Measurements from ENCODE around the gene OR52N5.

OR52N5 gene

GRCh38 chr11:5783255-5783654, at the start of gene OR52N5:
Gene OR52N5, minus strand, starts transcription at chr11:5783355. Its CDS starts 4,721 bp downstream, at chr11:5778634.
- no peak for DNase-seq (ENCODE audit: low read depth, low spot score)

DNA sequence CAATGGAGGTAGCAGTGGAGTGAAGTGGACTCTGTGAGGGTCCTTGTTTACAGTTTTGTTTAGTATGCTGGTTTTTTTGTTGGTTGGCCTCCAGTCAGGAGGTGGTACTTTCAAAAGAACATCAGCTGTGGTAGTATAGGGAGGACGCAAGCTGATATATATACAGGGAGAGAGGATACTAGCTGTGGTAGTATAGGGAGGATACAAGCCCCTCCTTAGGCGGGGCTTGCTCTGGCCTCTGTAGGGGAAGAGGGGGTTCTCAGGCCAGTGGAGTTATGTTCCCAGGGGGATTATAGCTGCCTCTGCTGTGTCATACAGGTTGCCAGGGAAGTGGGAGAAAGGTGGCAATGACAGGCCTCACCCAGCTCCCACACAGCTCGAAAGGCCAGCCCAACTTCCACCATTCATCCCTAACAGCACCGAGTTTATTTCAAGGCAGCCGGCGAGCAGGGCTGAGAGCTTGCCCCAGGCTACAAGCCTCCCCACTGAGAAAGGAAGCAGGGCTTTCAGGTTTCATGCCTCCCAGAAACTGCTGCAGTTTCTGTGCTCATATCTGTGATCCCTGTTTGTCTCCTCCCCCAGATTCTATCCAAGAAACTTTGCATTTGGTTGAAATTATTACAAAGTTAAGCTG, 48.2 kb upstream of the OR52N5 start:
- no peak for DNase-seq (ENCODE audit: low read depth, low spot score)

GRCh38 chr11:5818245-5818886, 35.2 kb upstream of the OR52N5 start:
- no peak for DNase-seq (ENCODE audit: low read depth, low spot score)

- no peak for DNase-seq (ENCODE audit: low read depth, low spot score)
Measured at GRCh38 chr11:5815534-5815933, 32.4 kb upstream of the OR52N5 start.

DNA sequence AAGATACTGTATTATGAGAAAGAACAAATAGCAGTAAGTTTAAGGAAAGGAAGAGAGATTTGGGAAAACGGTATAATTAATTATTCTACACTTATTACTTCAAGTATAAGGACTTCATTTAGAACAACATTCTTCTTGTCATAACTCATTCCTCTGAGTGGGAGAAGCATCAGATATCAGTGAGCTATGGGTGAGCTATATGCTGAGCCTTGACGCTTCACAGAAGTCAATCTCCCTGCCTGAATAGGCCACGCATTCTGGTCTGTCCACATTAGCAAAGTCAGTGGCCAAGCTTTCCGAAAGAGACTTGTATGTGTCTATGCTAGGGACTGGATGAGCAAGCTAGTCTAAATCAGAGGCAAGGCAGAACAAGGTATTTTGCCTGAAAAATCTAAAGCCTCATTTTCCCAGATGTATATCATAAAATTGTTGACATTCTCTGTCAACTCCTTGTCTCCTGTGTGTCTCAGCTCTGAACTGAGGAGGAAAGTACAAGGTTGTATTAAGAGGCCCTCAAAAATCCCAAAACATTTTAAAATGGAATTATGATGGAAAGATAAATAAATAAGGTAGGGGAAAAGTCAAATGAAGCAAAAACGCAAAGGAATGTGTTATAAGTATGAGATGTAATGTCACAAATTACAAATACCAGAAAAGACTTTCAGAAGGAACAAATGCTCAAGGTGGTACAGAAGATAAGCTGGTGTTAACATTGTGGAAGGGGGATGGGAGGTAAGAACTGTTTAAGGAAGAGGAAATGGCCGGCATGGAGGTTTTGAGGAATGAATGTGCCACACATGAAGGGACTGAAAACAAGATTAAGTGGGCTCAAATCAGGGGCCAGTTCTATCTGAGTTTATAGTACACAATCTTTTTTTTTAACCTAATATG, 27.0 kb upstream of the OR52N5 start:
- no peak for DNase-seq (ENCODE audit: low read depth, low spot score)

DNA sequence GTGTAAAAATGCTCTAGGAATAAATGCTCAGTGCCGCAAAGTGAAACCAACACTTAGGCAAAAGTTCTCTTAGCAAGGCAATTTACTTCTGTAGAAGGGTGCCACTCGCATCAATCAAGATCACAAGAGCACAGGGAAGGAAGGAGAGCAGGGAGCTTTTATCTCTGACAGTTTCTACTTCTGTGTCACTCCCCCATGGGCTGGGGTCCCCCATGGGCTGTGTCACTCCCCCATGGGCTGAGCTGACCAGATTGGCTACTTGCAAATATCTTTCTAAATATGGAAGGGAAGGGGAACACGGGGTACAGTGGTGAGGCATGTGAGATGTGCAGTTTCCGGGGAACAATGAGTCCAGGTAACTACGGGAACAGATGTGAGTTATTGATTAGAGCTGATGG, 26.0 kb upstream of the OR52N5 start:
- DNase-seq (ENCODE audit: low read depth, low spot score): no peak

GRCh38 chr11:5808500-5809121, 25.5 kb upstream of the OR52N5 start, which contains the start of gene OR52N2:
Gene OR52N2, plus strand, starts transcription at chr11:5808924. Its CDS starts 11,412 bp downstream, at chr11:5820336.
- peak; percentile 37 for DNase-seq (ENCODE audit: low read depth, low spot score)

GRCh38 chr11:5807580-5807979, 24.4 kb upstream of the OR52N5 start:
- no peak for DNase-seq (ENCODE audit: low read depth, low spot score)

- DNase-seq (ENCODE audit: low read depth, low spot score): no peak
Measured at GRCh38 chr11:5803982-5804381, 20.8 kb upstream of the OR52N5 start.

DNA sequence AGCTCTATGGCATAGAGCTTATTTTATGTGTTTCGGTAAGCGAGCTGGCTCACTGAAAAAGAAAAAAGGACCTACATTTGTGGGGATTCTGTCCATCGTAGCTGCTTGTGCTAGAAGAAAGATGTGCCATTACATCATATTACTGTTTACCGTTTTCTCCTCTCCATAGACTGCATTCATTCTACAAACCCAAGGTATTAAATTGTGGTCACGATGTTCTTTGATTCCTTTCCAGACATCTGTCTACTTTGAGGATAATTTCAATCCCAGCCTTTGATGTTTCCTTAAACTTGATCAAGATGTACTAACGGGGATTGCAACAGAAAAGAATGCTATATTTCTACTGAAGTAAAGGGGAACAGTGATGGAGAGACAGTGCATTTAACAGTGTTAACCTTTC, 13.4 kb upstream of the OR52N5 start:
- DNase-seq (ENCODE audit: low read depth, low spot score): no peak

DNA sequence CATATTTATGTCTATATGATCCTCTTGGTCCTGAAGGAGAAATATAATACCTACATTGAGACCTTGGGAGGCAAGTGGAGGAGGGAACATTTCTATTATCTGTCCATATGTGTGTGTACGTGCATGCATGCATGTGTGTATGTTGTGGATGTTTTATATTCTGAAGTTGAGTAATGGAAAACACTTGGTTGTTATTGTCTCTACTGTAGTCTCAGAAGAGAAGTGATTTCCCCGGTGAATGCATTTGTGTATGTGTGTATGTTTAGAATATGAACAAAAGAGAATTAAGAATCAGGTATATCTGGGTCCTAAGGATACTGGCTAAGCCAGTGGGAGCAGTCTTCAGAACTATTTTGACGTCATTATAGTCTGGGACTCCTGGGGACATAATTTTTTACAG, 8.0 kb upstream of the OR52N5 start, which contains the start of gene OR52N1:
OR52N1 (minus strand) TSS at position 101 of the 400 bp plus-strand sequence. CDS start 2,449 bp downstream, outside the sequence.
- no peak for DNase-seq (ENCODE audit: low read depth, low spot score)

GRCh38 chr11:5767056-5767455, 16.1 kb downstream of the OR52N5 start:
- no peak for DNase-seq (ENCODE audit: low read depth, low spot score)

DNA sequence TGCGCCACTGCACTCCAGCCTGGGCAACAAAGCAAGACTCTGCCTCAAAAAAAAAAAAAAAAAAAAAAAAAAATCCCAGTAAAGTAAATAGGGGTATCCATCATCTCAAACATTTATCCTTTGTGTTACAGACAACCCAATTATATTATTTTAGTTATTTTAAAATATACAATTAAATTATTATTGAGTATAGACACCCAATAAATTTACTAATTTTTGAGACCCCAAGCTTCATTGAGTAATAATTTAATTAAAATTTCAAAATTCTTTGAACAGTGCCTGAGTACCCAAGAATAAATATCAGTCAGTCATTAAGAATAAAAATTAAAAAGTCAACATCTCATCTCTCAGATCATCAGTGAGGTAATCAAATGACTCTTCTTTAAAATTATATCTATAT, 29.2 kb downstream of the OR52N5 start, which contains the start of gene OR52N4:
OR52N4 (plus strand) TSS at position 301 of the 400 bp plus-strand sequence. CDS start 498 bp downstream, outside the sequence.
- no peak for DNase-seq (ENCODE audit: low read depth, low spot score)

GRCh38 chr11:5749836-5750235, 33.3 kb downstream of the OR52N5 start:
- no peak for DNase-seq (ENCODE audit: low read depth, low spot score)

DNA sequence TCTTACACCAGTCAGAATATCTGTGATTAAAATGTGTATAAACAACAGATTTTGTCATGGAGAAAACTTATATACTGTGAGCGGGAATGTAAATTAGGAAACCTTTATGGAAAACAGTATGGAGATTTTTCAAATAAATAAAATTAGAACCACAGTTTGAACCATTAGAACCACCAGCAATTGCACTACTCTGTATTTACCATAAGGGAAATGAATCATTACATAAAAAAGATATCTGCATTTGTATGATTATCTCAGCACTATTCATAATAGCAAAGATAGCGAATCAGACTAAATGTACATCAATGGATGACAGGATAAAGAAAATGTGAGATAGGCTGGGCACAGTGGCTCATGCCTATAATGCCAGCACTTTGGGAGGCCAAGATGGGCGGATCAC, 36.5 kb downstream of the OR52N5 start:
- no peak for DNase-seq (ENCODE audit: low read depth, low spot score)

GRCh38 chr11:5738431-5738830, 44.7 kb downstream of the OR52N5 start:
- no peak for DNase-seq (ENCODE audit: low read depth, low spot score)

DNA sequence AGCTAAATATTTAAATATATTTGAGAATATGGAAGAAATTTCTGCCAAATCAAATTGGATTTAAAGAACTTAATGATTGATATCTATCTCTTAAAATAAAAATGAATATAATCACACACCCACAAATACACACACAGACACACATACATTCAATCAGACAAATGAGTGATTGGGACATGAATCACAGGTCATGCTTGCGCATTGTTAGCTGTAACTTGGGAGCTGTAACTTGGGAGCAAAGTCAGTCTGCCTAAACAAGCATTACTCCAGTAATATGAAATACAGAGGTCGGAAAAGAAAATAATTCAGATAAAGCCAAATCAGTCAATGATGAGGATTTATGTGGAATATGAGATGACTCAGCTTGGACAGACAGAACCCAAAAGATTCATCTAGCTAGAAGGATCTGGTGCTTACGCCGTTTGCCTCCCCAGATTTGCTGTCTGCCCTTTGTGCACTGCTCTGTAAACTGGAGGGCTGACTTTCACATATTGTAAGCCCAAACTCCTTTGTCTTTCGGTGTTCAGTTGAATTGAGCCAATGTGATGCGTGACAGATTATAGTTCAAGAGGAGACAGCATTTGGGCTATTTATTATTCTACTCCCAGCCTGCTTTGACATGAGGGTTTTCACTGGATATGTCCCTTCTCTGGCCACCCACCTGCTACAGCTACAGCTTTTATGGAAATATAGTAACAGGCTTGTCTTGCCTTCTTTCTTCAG, 45.3 kb downstream of the OR52N5 start:
- no peak for DNase-seq (ENCODE audit: low read depth, low spot score)

GRCh38 chr11:5737091-5737490, 46.1 kb downstream of the OR52N5 start:
- no peak for DNase-seq (ENCODE audit: low read depth, low spot score)

DNA sequence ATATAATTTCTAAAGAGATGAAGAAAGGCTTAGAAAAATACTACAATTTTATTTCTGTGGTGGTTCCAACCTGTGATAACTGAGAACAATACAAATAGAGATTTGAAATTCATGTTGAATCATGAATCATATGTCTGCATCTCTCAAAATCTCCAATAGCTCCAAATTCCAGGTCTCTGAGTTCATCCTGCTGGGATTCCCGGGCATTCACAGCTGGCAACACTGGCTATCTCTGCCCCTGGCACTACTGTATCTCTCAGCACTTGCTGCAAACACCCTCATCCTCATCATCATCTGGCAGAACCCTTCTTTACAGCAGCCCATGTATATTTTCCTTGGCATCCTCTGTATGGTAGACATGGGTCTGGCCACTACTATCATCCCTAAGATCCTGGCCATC, 46.8 kb downstream of the OR52N5 start, which contains the start of gene OR56B1:
OR56B1 (plus strand) TSS at position 53 of the 400 bp plus-strand sequence; CDS start at position 122, 69 bp downstream.
- no peak for DNase-seq (ENCODE audit: low read depth, low spot score)

DNA sequence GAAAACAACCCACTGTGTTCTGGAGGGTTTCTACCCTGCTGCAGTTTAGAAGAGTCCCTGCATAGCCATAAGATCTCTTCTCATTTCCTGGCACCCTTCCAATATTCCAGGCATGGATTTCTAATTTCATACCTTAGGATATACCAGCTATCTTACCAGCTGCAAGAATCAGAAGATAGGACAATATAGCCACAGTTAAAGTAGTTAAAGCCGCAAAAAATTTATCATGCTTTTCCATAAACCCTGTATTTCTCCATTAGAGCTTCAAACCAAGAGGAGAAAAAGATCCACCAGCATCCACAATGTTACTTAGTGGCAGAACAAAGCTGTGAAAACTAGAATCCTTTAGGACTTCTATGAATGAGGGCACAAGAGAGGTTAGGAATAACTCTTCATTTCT, 55.5 kb downstream of the OR52N5 start:
- DNase-seq (ENCODE audit: low read depth, low spot score): no peak

GRCh38 chr11:5726351-5726750, 56.8 kb downstream of the OR52N5 start:
- no peak for DNase-seq (ENCODE audit: low read depth, low spot score)

Data from activated naive CD8-positive, alpha-beta T cell treated with anti-CD3 and anti-CD28 coated beads, Interleukin-2, amount 50 U/mL, for 16 hours (primary cell).